PC-9 (cell line): ENCODE results near the gene ZBTB45.

Experiments
- CTCF ChIP-seq: fragments of 200-600 bp; sonication (generic); conservative IDR thresholded peaks from 2 replicates; pipeline ENCODE4 v1.6.1; 2017; ENCODE audit warnings: mixed run types, antibody characterized with exemption, mild to moderate bottlenecking, moderate library complexity
- EZH2 ChIP-seq: fragments of 200-600 bp; sonication (generic); IDR thresholded peaks from 2 replicates; pipeline ENCODE4 v1.8.0; 2017; ENCODE audit warnings: antibody characterized with exemption, low read depth

GRCh38 chr19:58549664-58550361, 30.2 kb upstream of the ZBTB45 start:
- TF ChIP-seq EZH2 (no peak), CTCF (no peak)
